H1 (cell line): ENCODE results near the gene CDK5RAP2. TPM values are rescaled to one million over a fixed set of nuclear protein-coding genes. Genes with fewer than 3 reads are reported as not detected.

Experiments
- CTCF ChIA-PET: fragments of 300-600 bp; sonication (Branson Sonifier 250); formaldehyde crosslinking; loops from one replicate; lab custom pipeline; 2021; ENCODE audit not compliant: partially characterized antibody; lab: Charles Lee
- POLR2A ChIA-PET: fragments of 300-600 bp; sonication (Branson Sonifier 250); formaldehyde crosslinking; loops from one replicate; lab custom pipeline; 2021; ENCODE audit warnings: inconsistent platforms; ENCODE audit not compliant: partially characterized antibody; lab: Charles Lee
- DNase-seq, 2 experiments: peaks; one replicate each; pipeline versions ENCODE4 v3.0.0 to v3.0.0-alpha.2; 2010 to 2022; ENCODE audit warnings: low spot score in 2 of 2, low read depth in 1 of 2, mixed read lengths in 1 of 2
- FAIRE-seq: peaks from 2 replicates; lab custom pipeline; 2011; peaks lifted over from hg19 to GRCh38; lab: Jason Lieb, UNC
- H2AFZ ChIP-seq: 2 replicates; pipeline ENCODE4 v1.8.1; 2012; ENCODE audit warnings: low read length, inconsistent platforms
- H2AK5ac ChIP-seq: 2 replicates; pipeline ENCODE4 v1.6.1; 2013; ENCODE audit warnings: low read depth, low read length
- H2BK120ac ChIP-seq: replicated peaks from 2 replicates; pipeline ENCODE3; 2013; ENCODE audit warnings: low read depth, low read length, inconsistent platforms
- H2BK12ac ChIP-seq: 2 replicates; pipeline ENCODE4 v1.6.1; 2013; ENCODE audit warnings: low read depth, low read length
- H2BK15ac ChIP-seq: 2 replicates; pipeline ENCODE4 v1.6.1; 2013; ENCODE audit warnings: low read length
- H2BK20ac ChIP-seq: 2 replicates; pipeline ENCODE4 v1.6.1; 2013; ENCODE audit warnings: low read length
- H2BK5ac ChIP-seq: 2 replicates; pipeline ENCODE4 v1.6.1; 2013; ENCODE audit warnings: low read depth, low read length
- H3K14ac ChIP-seq: 2 replicates; pipeline ENCODE4 v1.6.1; 2013; ENCODE audit warnings: inconsistent platforms; ENCODE audit not compliant: insufficient read length
- H3K18ac ChIP-seq: 2 replicates; pipeline ENCODE4 v1.6.1; 2013; ENCODE audit warnings: low read length; ENCODE audit errors: extremely low read depth
- H3K23ac ChIP-seq: 2 replicates; pipeline ENCODE4 v1.6.1; 2013; ENCODE audit warnings: inconsistent platforms; ENCODE audit not compliant: insufficient read length
- H3K23me2 ChIP-seq: 2 replicates; pipeline ENCODE4 v1.6.1; 2013; ENCODE audit warnings: low read depth, low read length
- H3K27ac ChIP-seq: 2 replicates; pipeline ENCODE4 v1.6.1; 2011; ENCODE audit warnings: low read depth, low read length, inconsistent platforms
- H3K27me3 ChIP-seq, 4 experiments: replicated peaks in 1 of 4; 1 replicate in 1 of 4; 2 replicates in 3 of 4; pipeline versions ENCODE4 v1.6.1 to v1.8.1; 2011 to 2013; ENCODE audit warnings: low read length in 3 of 4, mild to moderate bottlenecking in 3 of 4, inconsistent platforms in 2 of 4, mixed read lengths in 2 of 4, moderate library complexity in 1 of 4; ENCODE audit not compliant: control insufficient read depth in 3 of 4, insufficient read depth in 3 of 4; ENCODE audit errors: extremely low read depth in 1 of 4
- H3K36me3 ChIP-seq, 4 experiments: 2 replicates each; pipeline versions ENCODE4 v1.6.1 to v1.8.1; 2011 to 2013; ENCODE audit warnings: mild to moderate bottlenecking in 4 of 4, low read length in 3 of 4, moderate library complexity in 2 of 4, control low read depth in 1 of 4, inconsistent platforms in 1 of 4; ENCODE audit not compliant: insufficient read depth in 4 of 4, control insufficient read depth in 2 of 4
- H3K4ac ChIP-seq: replicated peaks from 2 replicates; pipeline ENCODE3; 2013; ENCODE audit warnings: low read length, low read depth, mixed read lengths, inconsistent platforms; ENCODE audit not compliant: insufficient read length
- H3K4me1 ChIP-seq, 4 experiments: replicated peaks in 1 of 4; 1 replicate in 1 of 4; 2 replicates in 3 of 4; pipeline versions ENCODE4 v1.6.1 to v1.8.1; 2011 to 2013; ENCODE audit warnings: low read length in 3 of 4, inconsistent platforms in 2 of 4, mixed read lengths in 1 of 4; ENCODE audit not compliant: insufficient read depth in 4 of 4, control insufficient read depth in 3 of 4
- H3K4me2 ChIP-seq, 2 experiments: 2 replicates each; pipeline versions ENCODE4 v1.6.1 to v1.8.1; 2011 to 2013; ENCODE audit warnings: low read depth in 2 of 2, low read length in 2 of 2, control low read depth in 1 of 2, inconsistent platforms in 1 of 2, mild to moderate bottlenecking in 1 of 2; ENCODE audit not compliant: insufficient read depth in 1 of 2
- H3K4me3 ChIP-seq, 4 experiments: fragments of 200-600, 300-600 bp in 1 of 4; sonication (generic), shearing (Covaris generic), sonication (Bioruptor Twin) in 1 of 4; 2 replicates each; pipeline versions ENCODE4 v1.5.1 to v1.8.1; 2011 to 2016; ENCODE audit warnings: low read length in 4 of 4, low read depth in 3 of 4, control low read depth in 2 of 4, inconsistent platforms in 2 of 4, mild to moderate bottlenecking in 2 of 4, mixed read lengths in 1 of 4, moderate library complexity in 1 of 4; ENCODE audit not compliant: insufficient read depth in 2 of 4; ENCODE audit errors: extremely low read depth in 1 of 4
- H3K56ac ChIP-seq: replicated peaks from 2 replicates; pipeline ENCODE3; 2013; ENCODE audit warnings: low read depth, mild to moderate bottlenecking, mixed read lengths, low read length, inconsistent platforms; ENCODE audit not compliant: insufficient read length
- H3K79me1 ChIP-seq: 2 replicates; pipeline ENCODE4 v1.6.1; 2013; ENCODE audit warnings: low read depth, low read length, control low read depth
- H3K79me2 ChIP-seq, 2 experiments: 2 replicates each; pipeline versions ENCODE4 v1.6.1 to v1.8.1; 2012 to 2013; ENCODE audit warnings: low read length in 2 of 2, mild to moderate bottlenecking in 2 of 2, inconsistent platforms in 1 of 2; ENCODE audit not compliant: insufficient read depth in 2 of 2, control insufficient read depth in 1 of 2
- H3K9ac ChIP-seq, 4 experiments: replicated peaks in 1 of 4; 1 replicate in 1 of 4; 2 replicates in 3 of 4; pipeline versions ENCODE4 v1.6.1 to v1.8.1; 2011 to 2013; ENCODE audit warnings: low read depth in 3 of 4, low read length in 3 of 4, control low read depth in 2 of 4, mild to moderate bottlenecking in 2 of 4, moderate library complexity in 2 of 4, inconsistent platforms in 1 of 4; ENCODE audit errors: extremely low read depth in 1 of 4
- H3K9me3 ChIP-seq, 2 experiments: 2 replicates each; pipeline versions ENCODE4 v1.6.1 to v1.8.1; 2012 to 2013; ENCODE audit warnings: mild to moderate bottlenecking in 2 of 2, moderate library complexity in 2 of 2, control low read depth in 1 of 2, inconsistent platforms in 1 of 2, low read depth in 1 of 2, low read length in 1 of 2, mixed read lengths in 1 of 2; ENCODE audit not compliant: insufficient read depth in 2 of 2
- H4K20me1 ChIP-seq, 2 experiments: replicated peaks in 1 of 2; 2 replicates each; pipeline versions ENCODE3 to v1.8.1; 2011 to 2013; ENCODE audit warnings: inconsistent platforms in 2 of 2, low read length in 2 of 2, mild to moderate bottlenecking in 1 of 2; ENCODE audit not compliant: insufficient read depth in 2 of 2, control insufficient read depth in 1 of 2
- H4K5ac ChIP-seq: 2 replicates; pipeline ENCODE4 v1.6.1; 2013; ENCODE audit warnings: low read length, low read depth, mixed read lengths, inconsistent platforms; ENCODE audit not compliant: insufficient read length
- H4K8ac ChIP-seq: 2 replicates; pipeline ENCODE4 v1.8.0; 2013; ENCODE audit warnings: mild to moderate bottlenecking, moderate library complexity, low read length, inconsistent platforms; ENCODE audit not compliant: insufficient read depth; ENCODE audit errors: extremely low read depth
- H4K91ac ChIP-seq: replicated peaks from 2 replicates; pipeline ENCODE3; 2013; ENCODE audit warnings: low read length, mixed read lengths, inconsistent platforms; ENCODE audit not compliant: insufficient read length
- KDM1A ChIP-seq: fragments of 200-600, 300-600 bp; sonication (generic); IDR thresholded peaks from 2 replicates; pipeline ENCODE4 v1.7.1; 2016; ENCODE audit warnings: mild to moderate bottlenecking, low read length, borderline replicate concordance
- ZNF274 ChIP-seq: IDR thresholded peaks from 2 replicates; pipeline ENCODE4 v1.7.0; 2012; ENCODE audit warnings: low read length, borderline replicate concordance; ENCODE audit errors: extremely low read depth
- WGBS, 2 experiments: shearing (Covaris generic) in 1 of 2; methylation state at CpG; one replicate each; pipeline versions ENCODE4 v1.1.6 to v1.1.7; 2013 to 2015; ENCODE audit warnings: low lambda C conversion rate in 2 of 2, mixed read lengths in 2 of 2, inconsistent platforms in 1 of 2, low coverage in 1 of 2, missing lambda C conversion rate in 1 of 2; ENCODE audit not compliant: insufficient replicate concordance in 2 of 2, insufficient coverage in 1 of 2, insufficient read length in 1 of 2; ENCODE audit errors: extremely low coverage in 1 of 2, missing lambda C conversion rate in 1 of 2; 5-methylcytosine and 5-hydroxymethylcytosine counted together
- polyA plus RNA-seq, 7 experiments: library from polyadenylated mRNA; depleted of rRNA in 3 of 7; stranded (reverse) in 5 of 7; unstranded in 2 of 7; fragments of >200 nt in 5 of 7; fragments of 200-250 nt in 2 of 7; gene quantifications; 1 replicate in 5 of 7; 2 replicates in 1 of 7; 4 replicates in 1 of 7; pipeline versions ENCODE4 v1.2.1 to v1.2.3, GENCODE V29; 2011 to 2013; ENCODE audit warnings: missing spikeins in 2 of 7, mixed read lengths in 2 of 7
- total RNA-seq: library from RNA; stranded (reverse); fragmentation: NEBNext Ultra II Directional; extraction: Animal tissue kit (Norgen Biotek cat#: 25700); gene quantifications from 2 replicates; pipeline ENCODE4 v1.2.1, GENCODE V29; 2021

The CDK5RAP2 gene
- total and polyA plus RNA-seq, 2 of the 8 experiments (the other 6 are each of a cell fraction or from before 2014, with no cell fraction given): 19.8 to 49.4 TPM

GRCh38 chr9:120486835-120487234 is 93.1 kb downstream of the CDK5RAP2 start:
- POLR2A ChIA-PET: no interaction called here
- H3K79me1 ChIP-seq: no peaks in the 10 kb centered on the region

More at GRCh38 chr9:120486835-120487234, 93.1 kb downstream of the CDK5RAP2 start:
- H4K5ac ChIP-seq: no peak overlapping the region
- no peak overlapping the region for H3K9ac ChIP-seq
- no peak overlapping the region for H2AK5ac ChIP-seq
- H2BK12ac ChIP-seq: no peak overlapping the region
- 0 out of 2 replicates have a peak overlapping the region, but pooled peaks have one; percentile 12 for H2BK5ac ChIP-seq
- H3K79me2 ChIP-seq: no peaks in the 10 kb centered on the region
- H3K4me2 ChIP-seq: no peak overlapping the region
- H3K23ac ChIP-seq: no peak overlapping the region
- H3K4ac ChIP-seq: no peak overlapping the region
- no peaks in the 10 kb centered on the region for H3K27me3 ChIP-seq
- H2AFZ ChIP-seq: no peak overlapping the region
- H2BK15ac ChIP-seq: no peak overlapping the region
- no peak overlapping the region for H4K8ac ChIP-seq
- DNase-seq: no peak
- CTCF ChIA-PET: interaction anchor here (0.9 to 1.7 kb wide), 2 partner anchors 10 to 42 kb away, joined by 3 to 8 read pairs; no protein-coding TSS in a partner anchor
- H3K18ac ChIP-seq: no peak overlapping the region
- H3K14ac ChIP-seq: no peak overlapping the region
- peaks cover 0 to 6% (median 2%) of the 10 kb centered on the region in 4 experiments; a peak in 3 of 7 replicates for H3K4me1 ChIP-seq
- TF ChIP-seq ZNF274 (no peak), KDM1A (no peak)
- peaks cover 2 to 41% (median 18%) of the 10 kb centered on the region in 4 experiments for H3K36me3 ChIP-seq
- peaks cover 0 to 3% of the 10 kb centered on the region in 2 experiments for H4K20me1 ChIP-seq
- H3K4me3 ChIP-seq: no peak overlapping the region
- no peak overlapping the region for H2BK20ac ChIP-seq
- H3K23me2 ChIP-seq: no peaks in the 10 kb centered on the region
- H2BK120ac ChIP-seq: no peak overlapping the region
- no peak for FAIRE-seq
- no peak overlapping the region for H4K91ac ChIP-seq
- 88% methylated on average over 6 of the region's 6 CpGs; no CpG with 5 or more reads in 1 of the 2 experiments for WGBS, 2 experiments
- no peak overlapping the region for H3K27ac ChIP-seq
- H3K9me3 ChIP-seq: no peaks in the 10 kb centered on the region
- H3K56ac ChIP-seq: no peak overlapping the region
